Measurements from ENCODE around the gene GNG7.
"Not testable (repeated sequence)": the region's sequence is repeated elsewhere in the genome, so short reads cannot be mapped to it uniquely, and the experiment has no call there.

GNG7 gene

GRCh38 chr19:2500156-2500555, 202.3 kb downstream of the GNG7 start:
- no peak for ATAC-seq

- ATAC-seq: no peak
Measured at GRCh38 chr19:2497186-2497585, 205.3 kb downstream of the GNG7 start.

- ATAC-seq: no peak
Measured at GRCh38 chr19:2495651-2496316, 206.7 kb downstream of the GNG7 start.

GRCh38 chr19:2495130-2495641, 207.3 kb downstream of the GNG7 start:
- peak in 1 of 2 donors; percentile 11 for ATAC-seq

- peak; percentile 58 to 70 for ATAC-seq
Measured at GRCh38 chr19:2494447-2495129, 207.9 kb downstream of the GNG7 start.

- peak in 1 of 2 donors; percentile 9 for ATAC-seq
Measured at GRCh38 chr19:2494084-2494446, 208.4 kb downstream of the GNG7 start.

- not testable (repeated sequence) for ATAC-seq
Measured at GRCh38 chr19:2493448-2493847, 209.0 kb downstream of the GNG7 start.

- ATAC-seq: no peak
Measured at GRCh38 chr19:2492870-2493269, 209.6 kb downstream of the GNG7 start.

GRCh38 chr19:2491130-2491801, 211.2 kb downstream of the GNG7 start:
- ATAC-seq: no peak

GRCh38 chr19:2490659-2491058, 211.8 kb downstream of the GNG7 start:
- no peak for ATAC-seq

GRCh38 chr19:2488942-2489731, 213.4 kb downstream of the GNG7 start:
- peak; percentile 8 to 24 for ATAC-seq

- ATAC-seq: peak; percentile 28 to 39
Measured at GRCh38 chr19:2488405-2488941, 214.0 kb downstream of the GNG7 start.

- no peak for ATAC-seq
Measured at GRCh38 chr19:2487842-2488241, 214.7 kb downstream of the GNG7 start.

- ATAC-seq: no peak
Measured at GRCh38 chr19:2487090-2487489, 215.4 kb downstream of the GNG7 start.

GRCh38 chr19:2485428-2485827, 217.1 kb downstream of the GNG7 start:
- ATAC-seq: no peak

- ATAC-seq: no peak
Measured at GRCh38 chr19:2484178-2484937, 218.1 kb downstream of the GNG7 start.

- no peak for ATAC-seq
Measured at GRCh38 chr19:2483484-2484151, 218.9 kb downstream of the GNG7 start.

GRCh38 chr19:2483084-2483483, 219.4 kb downstream of the GNG7 start:
- no peak for ATAC-seq

- no peak for ATAC-seq
Measured at GRCh38 chr19:2482354-2483038, 220.0 kb downstream of the GNG7 start.

- no peak for ATAC-seq
Measured at GRCh38 chr19:2481466-2481865, 221.0 kb downstream of the GNG7 start.
